DOHH2 (cell line): ENCODE data around the gene RHBDL3.

Source experiments
- EZH2phosphoT487 ChIP-seq: fragments of 200-600 bp; sonication (generic); IDR thresholded peaks from 2 replicates; pipeline ENCODE4 v1.6.1; 2017; ENCODE audit warnings: borderline replicate concordance, mild to moderate bottlenecking, antibody characterized with exemption, low read length, moderate library complexity, mixed read lengths
- TF ChIP-seq, protein P1 (sequence below): fragments of 200-600 bp; sonication (generic); IDR thresholded peaks from one replicate; pipeline ENCODE4 v1.5.1; 2014; ENCODE audit warnings: antibody characterized with exemption, mild to moderate bottlenecking, low read depth, low read length; ENCODE audit not compliant: poor library complexity, severe bottlenecking

- no peak for TF ChIP-seq EZH2phosphoT487
- TF ChIP-seq, protein P1, sequence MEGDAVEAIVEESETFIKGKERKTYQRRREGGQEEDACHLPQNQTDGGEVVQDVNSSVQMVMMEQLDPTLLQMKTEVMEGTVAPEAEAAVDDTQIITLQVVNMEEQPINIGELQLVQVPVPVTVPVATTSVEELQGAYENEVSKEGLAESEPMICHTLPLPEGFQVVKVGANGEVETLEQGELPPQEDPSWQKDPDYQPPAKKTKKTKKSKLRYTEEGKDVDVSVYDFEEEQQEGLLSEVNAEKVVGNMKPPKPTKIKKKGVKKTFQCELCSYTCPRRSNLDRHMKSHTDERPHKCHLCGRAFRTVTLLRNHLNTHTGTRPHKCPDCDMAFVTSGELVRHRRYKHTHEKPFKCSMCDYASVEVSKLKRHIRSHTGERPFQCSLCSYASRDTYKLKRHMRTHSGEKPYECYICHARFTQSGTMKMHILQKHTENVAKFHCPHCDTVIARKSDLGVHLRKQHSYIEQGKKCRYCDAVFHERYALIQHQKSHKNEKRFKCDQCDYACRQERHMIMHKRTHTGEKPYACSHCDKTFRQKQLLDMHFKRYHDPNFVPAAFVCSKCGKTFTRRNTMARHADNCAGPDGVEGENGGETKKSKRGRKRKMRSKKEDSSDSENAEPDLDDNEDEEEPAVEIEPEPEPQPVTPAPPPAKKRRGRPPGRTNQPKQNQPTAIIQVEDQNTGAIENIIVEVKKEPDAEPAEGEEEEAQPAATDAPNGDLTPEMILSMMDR = no peak
These were observed 82.8 kb downstream of the RHBDL3 start for GRCh38 chr17:32348483-32348800.
